ENCODE measurements around the gene B3GNT3. TPM values are rescaled to one million over a fixed set of nuclear protein-coding genes. Genes with fewer than 3 reads are reported as not detected.

The B3GNT3 gene
- total and polyA plus RNA-seq, 9 of the 15 experiments (the other 6 are each of a cell fraction or from before 2014, with no cell fraction given) = 0.06 to 0.11 (median 0.07) TPM; not detected in 6

- H3K9me1 ChIP-seq (ENCODE audit: control insufficient read depth, insufficient read depth, low read length) = no peaks in the 10 kb centered on the region
- BruUV-seq (replicated peaks) = no TSS peak
- no peak overlapping the region for H3K4me2 ChIP-seq (ENCODE audit: insufficient read depth, low read length)
- ATAC-seq (no peak), FAIRE-seq (no peak), DNase-seq (ENCODE audit: extremely low read depth in 1 of 4, low spot score in 3 of 4) (no peak)
- peaks cover 62% of the 10 kb centered on the region; the same call in 2 of the 3 replicates for H3K36me3 ChIP-seq (ENCODE audit: control insufficient read depth, insufficient read depth, low read length)
- no peaks in the 10 kb centered on the region for H3K9me3 ChIP-seq (replicated peaks; ENCODE audit: control insufficient read depth, insufficient read depth, low read depth, low read length)
- in situ Hi-C loops (cut with MboI) (no loop called here), intact Hi-C loops (cut with micrococcal nuclease) (no loop called here)
- TF ChIP-seq ZNF316 (IDR thresholded peaks at IDR 0.05) (no peak), ZNF586 (CRISPR knock-in tag; conservative IDR thresholded peaks at IDR 0.05) (no peak), SNRNP70 (optimal IDR thresholded peaks at IDR 0.05; ENCODE audit: low read depth, low read length) (no peak), POLR2G (IDR thresholded peaks at IDR 0.05; ENCODE audit: low read depth, low read length) (peak; percentile 33; the same call in 1 of the 2 replicates), RBFOX2 (IDR thresholded peaks at IDR 0.05; ENCODE audit: low read depth, low read length) (peak; percentile 49), ZBED1 (IDR thresholded peaks at IDR 0.05) (no peak)
- H3K27ac ChIP-seq (ENCODE audit: extremely low read depth, low read depth, low read length) = no peak overlapping the region
- peak overlapping the region in 1 of 2 experiments; percentile 28; a peak in 1 of 4 replicates for H3K9ac ChIP-seq (ENCODE audit: insufficient read depth in 1 of 2, low read depth in 2 of 2, low read length in 2 of 2)
- no peak overlapping the region for H2AFZ ChIP-seq (ENCODE audit: low read depth, low read length)
- H3K79me2 ChIP-seq (ENCODE audit: control insufficient read depth, insufficient read depth, low read length) = peaks cover 13% of the 10 kb centered on the region
- 91% methylated on average over 8 of the region's 9 CpGs for WGBS (ENCODE audit: insufficient coverage, low coverage, missing lambda C conversion rate)
- H4K20me1 ChIP-seq (replicated peaks; ENCODE audit: control insufficient read depth, insufficient read depth, low read length) = no peaks in the 10 kb centered on the region; the same call in 1 of the 2 replicates
- ChIA-PET CTCF (ENCODE audit: low intra/inter-chr PET ratio) (no interaction called here), POLR2A (interaction anchor here (0.7 kb wide), 1 partner anchor 10 kb away, joined by 3 read pairs; no protein-coding TSS in a partner anchor)
- peaks cover 0 to 7% of the 10 kb centered on the region in 2 experiments; a peak in 2 of 5 replicates for H3K4me1 ChIP-seq (replicated peaks in 1 of 2; ENCODE audit: control insufficient read depth in 2 of 2, insufficient read depth in 2 of 2, low read length in 2 of 2)
- no peak overlapping the region for H3K4me3 ChIP-seq
- no peaks in the 10 kb centered on the region for H3K27me3 ChIP-seq (ENCODE audit: control insufficient read depth in 2 of 2, insufficient read depth in 2 of 2, low read length in 2 of 2)
These were observed 37.8 kb upstream of the B3GNT3 start for GRCh38 chr19:17757125-17757524.

DNA sequence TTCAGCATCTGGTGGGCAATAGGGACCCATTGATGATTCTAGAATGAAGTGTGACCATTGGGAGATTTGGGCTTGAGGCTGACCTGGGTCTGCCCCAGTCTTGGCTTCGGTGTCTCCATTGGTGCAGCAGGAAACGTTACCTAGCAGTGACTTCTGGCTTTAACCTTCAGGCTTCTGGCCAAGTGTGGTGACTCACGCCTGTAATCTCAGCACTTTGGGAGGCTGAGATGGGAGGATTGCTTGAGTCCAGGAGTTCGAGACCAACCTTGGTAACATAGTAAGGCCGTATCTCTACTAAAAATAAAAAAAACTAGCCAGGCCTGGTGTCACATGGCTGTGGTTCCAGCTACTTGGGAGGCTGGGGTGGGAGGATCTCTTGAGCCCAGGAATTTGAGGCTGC is 36.4 kb upstream of the B3GNT3 start:
- DNase-seq (ENCODE audit: extremely low read depth in 1 of 4, low spot score in 3 of 4) = no peak
- H3K9me3 ChIP-seq (replicated peaks; ENCODE audit: control insufficient read depth, insufficient read depth, low read depth, low read length) = no peaks in the 10 kb centered on the region
- H3K9ac ChIP-seq (ENCODE audit: insufficient read depth in 1 of 2, low read depth in 2 of 2, low read length in 2 of 2) = peak overlapping the region in 1 of 2 experiments; percentile 63; a peak in 1 of 4 replicates
- no peak overlapping the region for H3K27ac ChIP-seq (ENCODE audit: extremely low read depth, low read depth, low read length)
- POLR2A ChIA-PET = interaction anchor here (0.7 kb wide), 1 partner anchor 106 kb away, joined by 4 read pairs; no protein-coding TSS in a partner anchor
- ATAC-seq = no peak
- peak; percentile 80 for FAIRE-seq
- BruUV-seq (replicated peaks) = no TSS peak
- in situ Hi-C loops (cut with MboI) (no loop called here), intact Hi-C loops (cut with micrococcal nuclease) (no loop called here)
- H3K4me3 ChIP-seq = no peak overlapping the region
- no peaks in the 10 kb centered on the region for H3K9me1 ChIP-seq (ENCODE audit: control insufficient read depth, insufficient read depth, low read length)
- 48% methylated on average over 5 of the region's 5 CpGs for WGBS (ENCODE audit: insufficient coverage, low coverage, missing lambda C conversion rate)
- CTCF ChIA-PET (ENCODE audit: low intra/inter-chr PET ratio) = no interaction called here
- H3K4me2 ChIP-seq (ENCODE audit: insufficient read depth, low read length) = no peak overlapping the region
- no peaks in the 10 kb centered on the region for H3K27me3 ChIP-seq (ENCODE audit: control insufficient read depth in 2 of 2, insufficient read depth in 2 of 2, low read length in 2 of 2)
- H4K20me1 ChIP-seq (replicated peaks; ENCODE audit: control insufficient read depth, insufficient read depth, low read length) = peaks cover 3% of the 10 kb centered on the region; the same call in 1 of the 2 replicates
- H3K4me1 ChIP-seq (replicated peaks in 1 of 2; ENCODE audit: control insufficient read depth in 2 of 2, insufficient read depth in 2 of 2, low read length in 2 of 2) = peaks cover 0 to 7% of the 10 kb centered on the region in 2 experiments; a peak in 3 of 5 replicates
- H3K79me2 ChIP-seq (ENCODE audit: control insufficient read depth, insufficient read depth, low read length) = no peaks in the 10 kb centered on the region; the same call in 2 of the 3 replicates
- no peak overlapping the region for H2AFZ ChIP-seq (ENCODE audit: low read depth, low read length)
- peaks cover 67% of the 10 kb centered on the region; the same call in 2 of the 3 replicates for H3K36me3 ChIP-seq (ENCODE audit: control insufficient read depth, insufficient read depth, low read length)
- TF ChIP-seq E2F5 (CRISPR knock-in tag; IDR thresholded peaks at IDR 0.05) (no peak), ID3 (CRISPR knock-in tag; IDR thresholded peaks at IDR 0.05) (no peak), ID3 (tag; IDR thresholded peaks at IDR 0.05) (no peak), ZNF217 (CRISPR knock-in tag; IDR thresholded peaks at IDR 0.05) (no peak), JUND (IDR thresholded peaks at IDR 0.05; ENCODE audit: borderline replicate concordance, low read depth, low read length) (no peak), JUND (tag; IDR thresholded peaks at IDR 0.05; ENCODE audit: borderline replicate concordance, low read depth, low read length) (0 out of 3 replicates have a peak, but pooled peaks have one; percentile 10), RHOXF2B (CRISPR knock-in tag; conservative IDR thresholded peaks at IDR 0.05) (no peak), NFIC (IDR thresholded peaks at IDR 0.05) (peak; percentile 66), NCOA2 (IDR thresholded peaks at IDR 0.05; ENCODE audit: partially characterized antibody in 2 of 2) (no peak), ZNF316 (IDR thresholded peaks at IDR 0.05) (no peak)

Measured in K562 (cell line).